COR-L47 (cell line): ENCODE results near the gene MPG.
A peak's percentile ranks its signal among the peaks of the same experiment; 100 is the strongest.

Experiments
- DNase-seq: peaks from one replicate; lab custom pipeline; 2025; lab: John Stamatoyannopoulos, UW

Gene MPG

GRCh38 chr16:66309-67182, 11.5 kb upstream of the MPG start:
- DNase-seq, result no peak

GRCh38 chr16:67183-67791, 10.7 kb upstream of the MPG start:
- DNase-seq, result peak; percentile 89

GRCh38 chr16:67884-68789, 9.9 kb upstream of the MPG start:
- no peak for DNase-seq

GRCh38 chr16:69181-69580, 8.8 kb upstream of the MPG start:
- DNase-seq, result no peak

GRCh38 chr16:71210-71539, 6.8 kb upstream of the MPG start:
- no peak for DNase-seq

- DNase-seq, result no peak
Measured at GRCh38 chr16:71540-72401, 6.3 kb upstream of the MPG start.

- DNase-seq, result no peak
Measured at GRCh38 chr16:72561-73548, 5.2 kb upstream of the MPG start, which contains the start of gene RHBDF1. Gene RHBDF1 (minus strand): TSS chr16:72631. CDS start chr16:65015, 7,616 bp downstream.

- DNase-seq, result no peak
Measured at GRCh38 chr16:74051-74746, 3.8 kb upstream of the MPG start.

GRCh38 chr16:74747-75334, 3.2 kb upstream of the MPG start:
- no peak for DNase-seq

- DNase-seq, result no peak
Measured at GRCh38 chr16:75580-76501, 2.2 kb upstream of the MPG start.

- peak; percentile 38 for DNase-seq
Measured at GRCh38 chr16:76535-77272, 1.3 kb upstream of the MPG start.

- no peak for DNase-seq
Measured at GRCh38 chr16:77273-77806, 685 bp upstream of the MPG start.

- no peak for DNase-seq
Measured at GRCh38 chr16:78444-79150, 572 bp downstream of the MPG start.

- no peak for DNase-seq
Measured at GRCh38 chr16:79151-80054, 1.4 kb downstream of the MPG start.

- no peak for DNase-seq
Measured at GRCh38 chr16:83060-83603, 5.1 kb downstream of the MPG start.
